Body of pancreas (tissue), 4 donors: Measurements from ENCODE around the gene APOA4. TPM values are rescaled to one million over a fixed set of nuclear protein-coding genes. Genes with fewer than 3 reads are reported as not detected.

Source experiments
- ATAC-seq: fragments of 150-250 bp; one replicate; pipeline ENCODE4 v1.9.1; 2016
- DNase-seq, 4 donors: peaks; one replicate each; pipeline ENCODE4 v3.0.0-alpha.2; 2019
- H3K27ac ChIP-seq, 4 donors: fragments of 200-600 bp; sonication (generic); 1 replicate in 3 of 4; 2 replicates in 1 of 4; pipeline versions ENCODE4 v1.5.1 to v1.6.1; 2016 to 2019; ENCODE audit warnings: mild to moderate bottlenecking in 1 of 4, mixed read lengths in 1 of 4, moderate library complexity in 1 of 4
- H3K27me3 ChIP-seq, 2 donors: fragments of 200-600 bp; sonication (generic); one replicate each; pipeline ENCODE4 v1.6.0; 2016; ENCODE audit warnings: mild to moderate bottlenecking in 1 of 2
- H3K36me3 ChIP-seq, 2 donors: fragments of 200-600 bp; sonication (generic); replicated peaks in 1 of 2; 2 replicates each; pipeline ENCODE4 v1.5.1; 2016; ENCODE audit warnings: low read depth in 2 of 2; ENCODE audit not compliant: insufficient read depth in 1 of 2
- H3K4me1 ChIP-seq: fragments of 200-600 bp; sonication (generic); one replicate; pipeline ENCODE4 v1.6.0; 2016
- H3K4me3 ChIP-seq, 2 donors: fragments of 200-600 bp; sonication (generic); 1 replicate in 1 of 2; 2 replicates in 1 of 2; pipeline ENCODE4 v1.5.1; 2016 to 2019
- H3K9me3 ChIP-seq, 3 donors: fragments of 200-600 bp; sonication (generic); 1 replicate in 2 of 3; 2 replicates in 1 of 3; pipeline ENCODE4 v1.5.1; 2016
- CTCF ChIP-seq, 7 experiments: fragments of 450-650 bp in 4 of 7; fragments of 200-600 bp in 3 of 7; sonication (generic) in 3 of 7; IDR thresholded peaks; one replicate each; pipeline ENCODE4 v1.5.1; 2016 to 2019; ENCODE audit warnings: antibody characterized with exemption in 7 of 7
- POLR2A ChIP-seq, 3 donors: fragments of 450-650 bp; IDR thresholded peaks; one replicate each; pipeline ENCODE4 v1.6.1; 2016; ENCODE audit warnings: antibody characterized with exemption in 3 of 3, mild to moderate bottlenecking in 2 of 3
- WGBS, 2 donors: methylation state at CpG; one replicate each; pipeline ENCODE4 v1.1.5; 2017; 5-methylcytosine and 5-hydroxymethylcytosine counted together
- intact Hi-C: fragments of 100-400 bp; cut with DNase I; formaldehyde crosslinking; loops from one replicate; pipeline ENCODE4 v1.15.1; 2023
- total RNA-seq, 2 donors: library from RNA; depleted of rRNA; stranded (reverse); fragments of >200 nt; gene quantifications; one replicate each; pipeline ENCODE4 v1.1.0, GENCODE V29; 2016

The APOA4 gene
- total RNA-seq, 2 donors from 2014 or later = not detected

- ATAC-seq (no peak), DNase-seq (no peak)
- peaks cover 0 to 4% of the 10 kb centered on the region in 2 donors for H3K36me3 ChIP-seq
- intact Hi-C loops = no loop called here
- WGBS, 2 donors = 58 to 59% methylated on average over 5 of the region's 5 CpGs
- no peak overlapping the region for H3K4me3 ChIP-seq
- no peaks in the 10 kb centered on the region for H3K9me3 ChIP-seq
- H3K27me3 ChIP-seq = no peaks in the 10 kb centered on the region
- TF ChIP-seq POLR2A (IDR thresholded peaks at IDR 0.05) (no peak), CTCF (IDR thresholded peaks at IDR 0.05) (no peak)
- H3K4me1 ChIP-seq = no peaks in the 10 kb centered on the region
- H3K27ac ChIP-seq = no peak overlapping the region
These were observed 29.3 kb upstream of the APOA4 start for GRCh38 chr11:116852261-116853031.

- Histone ChIP-seq H3K9me3 (no peaks in the 10 kb centered on the region), H3K4me1 (no peaks in the 10 kb centered on the region), H3K27ac (no peak overlapping the region), H3K4me3 (no peak overlapping the region), H3K36me3 (peaks cover 1 to 9% of the 10 kb centered on the region in 2 donors), H3K27me3 (no peaks in the 10 kb centered on the region)
- DNase-seq (no peak), ATAC-seq (no peak)
- WGBS, 2 donors = 69 to 92% methylated on average over 7 of the region's 7 CpGs
- TF ChIP-seq CTCF (IDR thresholded peaks at IDR 0.05) (no peak), POLR2A (IDR thresholded peaks at IDR 0.05) (no peak)
- intact Hi-C loops = no loop called here
These were observed 28.5 kb upstream of the APOA4 start for GRCh38 chr11:116851626-116852025.

GRCh38 chr11:116849486-116849885, 26.4 kb upstream of the APOA4 start:
- H3K9me3 ChIP-seq = no peaks in the 10 kb centered on the region
- no peaks in the 10 kb centered on the region for H3K4me1 ChIP-seq
- no peak overlapping the region for H3K4me3 ChIP-seq
- peaks cover 9 to 19% of the 10 kb centered on the region in 2 donors for H3K36me3 ChIP-seq
- no peak for ATAC-seq
- no peak for TF ChIP-seq POLR2A (IDR thresholded peaks at IDR 0.05)
- TF ChIP-seq CTCF (IDR thresholded peaks at IDR 0.05) = no peak
- intact Hi-C loops = no loop called here
- 83 to 90% methylated on average over 6 of the region's 6 CpGs for WGBS, 2 donors
- no peaks in the 10 kb centered on the region for H3K27me3 ChIP-seq
- no peak for DNase-seq
- H3K27ac ChIP-seq = no peak overlapping the region

- Histone ChIP-seq H3K4me3 (no peak overlapping the region), H3K4me1 (no peaks in the 10 kb centered on the region), H3K9me3 (no peaks in the 10 kb centered on the region), H3K27ac (no peak overlapping the region), H3K36me3 (peaks cover 9 to 19% of the 10 kb centered on the region in 2 donors), H3K27me3 (no peaks in the 10 kb centered on the region)
- 96 to 98% methylated on average over 12 of the region's 12 CpGs for WGBS, 2 donors
- intact Hi-C loops = no loop called here
- ATAC-seq (no peak), DNase-seq (no peak)
- TF ChIP-seq CTCF (IDR thresholded peaks at IDR 0.05) = no peak
- no peak for TF ChIP-seq POLR2A (IDR thresholded peaks at IDR 0.05)
These were observed 26.0 kb upstream of the APOA4 start for GRCh38 chr11:116849060-116849459.

GRCh38 chr11:116847612-116848011, 24.5 kb upstream of the APOA4 start:
- Histone ChIP-seq H3K4me3 (no peak overlapping the region), H3K27me3 (no peaks in the 10 kb centered on the region), H3K36me3 (peaks cover 9 to 22% of the 10 kb centered on the region in 2 donors), H3K27ac (no peak overlapping the region), H3K4me1 (no peaks in the 10 kb centered on the region), H3K9me3 (no peaks in the 10 kb centered on the region)
- intact Hi-C loops = no loop called here
- TF ChIP-seq POLR2A (IDR thresholded peaks at IDR 0.05) (no peak), CTCF (IDR thresholded peaks at IDR 0.05) (no peak)
- WGBS, 2 donors = 83 to 90% methylated on average over 1 to 3 of the region's 4 CpGs
- DNase-seq = no peak
- no peak for ATAC-seq
